Mammary epithelial cell (primary cell): ENCODE data around the gene PTPRT.

Experiments used
- EZH2 ChIP-seq: IDR thresholded peaks from 2 replicates; pipeline ENCODE4 v1.6.1; 2012; ENCODE audit warnings: low read length, inconsistent platforms, borderline replicate concordance
- TF ChIP-seq, protein P1 (sequence below), 2 donors: IDR thresholded peaks in 1 of 2; conservative IDR thresholded peaks in 1 of 2; 2 replicates each; pipeline ENCODE4 v1.5.1; 2011 to 2012; ENCODE audit warnings: inconsistent platforms in 2 of 2, low read length in 2 of 2, mild to moderate bottlenecking in 2 of 2, control low read depth in 1 of 2, low read depth in 1 of 2; ENCODE audit not compliant: insufficient read depth in 1 of 2; ENCODE audit errors: extremely low read depth in 1 of 2

- TF ChIP-seq, protein P1, sequence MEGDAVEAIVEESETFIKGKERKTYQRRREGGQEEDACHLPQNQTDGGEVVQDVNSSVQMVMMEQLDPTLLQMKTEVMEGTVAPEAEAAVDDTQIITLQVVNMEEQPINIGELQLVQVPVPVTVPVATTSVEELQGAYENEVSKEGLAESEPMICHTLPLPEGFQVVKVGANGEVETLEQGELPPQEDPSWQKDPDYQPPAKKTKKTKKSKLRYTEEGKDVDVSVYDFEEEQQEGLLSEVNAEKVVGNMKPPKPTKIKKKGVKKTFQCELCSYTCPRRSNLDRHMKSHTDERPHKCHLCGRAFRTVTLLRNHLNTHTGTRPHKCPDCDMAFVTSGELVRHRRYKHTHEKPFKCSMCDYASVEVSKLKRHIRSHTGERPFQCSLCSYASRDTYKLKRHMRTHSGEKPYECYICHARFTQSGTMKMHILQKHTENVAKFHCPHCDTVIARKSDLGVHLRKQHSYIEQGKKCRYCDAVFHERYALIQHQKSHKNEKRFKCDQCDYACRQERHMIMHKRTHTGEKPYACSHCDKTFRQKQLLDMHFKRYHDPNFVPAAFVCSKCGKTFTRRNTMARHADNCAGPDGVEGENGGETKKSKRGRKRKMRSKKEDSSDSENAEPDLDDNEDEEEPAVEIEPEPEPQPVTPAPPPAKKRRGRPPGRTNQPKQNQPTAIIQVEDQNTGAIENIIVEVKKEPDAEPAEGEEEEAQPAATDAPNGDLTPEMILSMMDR (conservative IDR thresholded peaks at IDR 0.05 in 1 of 2, IDR thresholded peaks at IDR 0.05 in 1 of 2; ENCODE audit: extremely low read depth in 1 of 2, insufficient read depth in 1 of 2, low read depth in 1 of 2, low read length in 2 of 2): no peak
- no peak for TF ChIP-seq EZH2
Observed at GRCh38 chr20:42701948-42702347, 487.8 kb downstream of the PTPRT start.
